ENCODE measurements around the gene FLT4.

GRCh38 chr5:180568914-180569313, 80.5 kb downstream of the FLT4 start:
- TF ChIP-seq, protein P1, sequence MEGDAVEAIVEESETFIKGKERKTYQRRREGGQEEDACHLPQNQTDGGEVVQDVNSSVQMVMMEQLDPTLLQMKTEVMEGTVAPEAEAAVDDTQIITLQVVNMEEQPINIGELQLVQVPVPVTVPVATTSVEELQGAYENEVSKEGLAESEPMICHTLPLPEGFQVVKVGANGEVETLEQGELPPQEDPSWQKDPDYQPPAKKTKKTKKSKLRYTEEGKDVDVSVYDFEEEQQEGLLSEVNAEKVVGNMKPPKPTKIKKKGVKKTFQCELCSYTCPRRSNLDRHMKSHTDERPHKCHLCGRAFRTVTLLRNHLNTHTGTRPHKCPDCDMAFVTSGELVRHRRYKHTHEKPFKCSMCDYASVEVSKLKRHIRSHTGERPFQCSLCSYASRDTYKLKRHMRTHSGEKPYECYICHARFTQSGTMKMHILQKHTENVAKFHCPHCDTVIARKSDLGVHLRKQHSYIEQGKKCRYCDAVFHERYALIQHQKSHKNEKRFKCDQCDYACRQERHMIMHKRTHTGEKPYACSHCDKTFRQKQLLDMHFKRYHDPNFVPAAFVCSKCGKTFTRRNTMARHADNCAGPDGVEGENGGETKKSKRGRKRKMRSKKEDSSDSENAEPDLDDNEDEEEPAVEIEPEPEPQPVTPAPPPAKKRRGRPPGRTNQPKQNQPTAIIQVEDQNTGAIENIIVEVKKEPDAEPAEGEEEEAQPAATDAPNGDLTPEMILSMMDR (IDR thresholded peaks at IDR 0.05): no peak
- no peak for TF ChIP-seq EZH2 (IDR thresholded peaks at IDR 0.05; ENCODE audit: borderline replicate concordance, insufficient read depth, low read depth, low read length, poor library complexity, severe bottlenecking)
